Right renal pelvis (tissue), 4 donors: ENCODE results near the gene ZMYND19. TPM values are rescaled to one million over a fixed set of nuclear protein-coding genes. Genes with fewer than 3 reads are reported as not detected.
"Not testable (repeated sequence)": the region's sequence is repeated elsewhere in the genome, so short reads cannot be mapped to it uniquely, and the experiment has no call there.

Experiments used
- DNase-seq, 4 donors: peaks; one replicate each; pipeline ENCODE4 v3.0.0-alpha.2; 2013; ENCODE audit warnings: low read depth in 4 of 4, low spot score in 3 of 4, missing footprints in 1 of 4
- polyA plus RNA-seq, 4 donors: library from polyadenylated mRNA; unstranded; fragments of 120-200 nt; gene quantifications; one replicate each; pipeline ENCODE4 v1.2.1, GENCODE V29; 2013; ENCODE audit not compliant: insufficient read length in 4 of 4

Gene ZMYND19
- polyA plus RNA-seq, 4 donors = 20.3 to 26.3 (median 21.6) TPM

DNA sequence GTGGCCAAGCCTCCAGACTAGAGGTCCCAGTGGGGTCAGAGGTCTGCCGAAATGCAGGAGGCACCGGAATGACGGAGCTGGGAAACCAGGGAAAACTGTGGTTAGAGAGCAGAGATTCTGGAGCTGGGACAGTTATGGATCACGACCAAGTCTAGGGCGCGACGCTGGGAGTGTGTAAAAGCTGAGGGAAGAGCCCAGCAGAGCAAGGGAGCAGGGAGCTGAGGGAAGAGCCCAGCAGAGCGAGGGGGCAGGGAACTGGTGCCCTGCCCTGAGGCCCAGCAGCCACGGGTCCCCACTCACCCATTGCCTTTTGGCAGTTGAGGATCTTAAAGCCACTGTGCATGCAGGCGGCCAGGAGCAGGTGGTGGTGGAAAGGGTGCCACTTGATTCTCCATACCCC, 26.2 kb downstream of the ZMYND19 start:
- no peak for DNase-seq

DNA sequence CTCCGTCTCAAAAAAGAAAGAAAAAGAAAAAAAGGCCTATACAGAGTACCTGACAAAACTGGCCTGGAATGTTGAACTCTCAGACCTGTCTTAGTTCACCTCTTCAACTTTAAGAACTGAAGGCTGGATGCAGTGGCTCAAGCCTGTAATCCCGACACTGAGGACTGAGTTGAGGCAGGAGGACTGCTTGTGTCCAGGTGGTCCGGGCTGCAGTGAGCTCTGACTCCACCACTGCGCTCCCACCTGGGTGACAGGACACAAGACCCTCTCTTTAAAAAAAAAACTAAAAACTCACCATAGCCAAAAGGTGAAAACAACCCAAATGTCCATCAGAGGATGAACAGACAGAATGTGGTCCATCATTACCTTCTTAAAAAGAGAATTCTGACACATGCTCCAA, 32.2 kb downstream of the ZMYND19 start:
- DNase-seq = no peak

DNA sequence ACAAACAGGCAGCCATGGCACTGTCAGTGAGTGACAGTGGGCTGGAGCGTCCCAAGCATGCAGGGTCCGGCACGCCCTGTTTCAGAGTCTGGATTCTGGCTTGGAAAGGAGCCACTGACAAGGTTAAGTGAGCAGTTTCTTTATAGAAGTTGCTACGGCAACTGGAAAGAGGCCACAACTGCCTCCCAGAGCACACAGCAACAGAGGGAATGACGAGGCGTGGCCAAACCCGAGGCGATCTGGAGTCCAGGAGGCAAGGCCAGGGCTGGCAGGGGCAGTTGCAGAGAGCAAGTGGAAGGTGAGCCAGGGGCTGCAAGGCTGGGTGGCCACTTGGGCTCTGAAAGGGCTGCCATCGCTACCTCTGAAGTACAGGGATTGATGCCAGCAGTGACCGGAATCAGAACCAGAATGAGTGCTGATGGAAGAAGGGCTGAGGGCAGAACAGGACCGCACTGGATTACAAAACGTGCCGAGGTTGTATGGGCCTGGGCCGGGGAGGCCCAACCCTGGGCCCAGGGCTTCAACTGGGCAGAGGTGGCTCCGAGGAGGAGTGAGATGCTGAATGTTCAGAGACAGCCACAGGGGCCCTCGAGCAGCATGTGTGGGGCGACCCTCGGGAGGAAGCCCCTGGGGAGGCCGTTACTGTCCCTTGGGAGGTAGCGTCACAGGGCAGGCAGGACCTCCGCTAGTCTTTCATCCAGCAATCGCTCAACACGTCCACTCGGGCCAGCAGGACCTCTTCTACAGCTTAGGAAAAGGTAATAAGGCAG, 34.1 kb downstream of the ZMYND19 start:
- no peak for DNase-seq

DNA sequence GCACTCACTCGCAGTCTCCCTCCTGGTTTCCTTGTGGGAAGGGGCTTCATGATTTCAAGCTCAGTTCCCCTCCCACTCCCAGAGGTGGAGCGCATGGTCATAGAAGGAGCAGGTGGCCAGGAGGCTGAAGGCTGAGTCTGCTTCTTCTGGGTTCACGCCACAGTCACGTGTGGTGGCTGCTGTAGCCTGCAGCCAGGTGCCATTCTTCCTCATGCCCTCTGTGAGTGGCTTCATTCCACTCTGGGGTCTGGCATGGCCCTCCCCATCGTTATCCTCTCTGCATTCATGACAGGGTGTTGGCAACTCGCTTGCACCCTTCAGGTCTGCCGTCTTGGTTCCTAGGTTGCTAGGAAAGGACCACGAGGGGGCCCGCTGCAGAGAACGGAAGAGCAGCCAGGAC, 35.1 kb downstream of the ZMYND19 start:
- no peak for DNase-seq

DNA sequence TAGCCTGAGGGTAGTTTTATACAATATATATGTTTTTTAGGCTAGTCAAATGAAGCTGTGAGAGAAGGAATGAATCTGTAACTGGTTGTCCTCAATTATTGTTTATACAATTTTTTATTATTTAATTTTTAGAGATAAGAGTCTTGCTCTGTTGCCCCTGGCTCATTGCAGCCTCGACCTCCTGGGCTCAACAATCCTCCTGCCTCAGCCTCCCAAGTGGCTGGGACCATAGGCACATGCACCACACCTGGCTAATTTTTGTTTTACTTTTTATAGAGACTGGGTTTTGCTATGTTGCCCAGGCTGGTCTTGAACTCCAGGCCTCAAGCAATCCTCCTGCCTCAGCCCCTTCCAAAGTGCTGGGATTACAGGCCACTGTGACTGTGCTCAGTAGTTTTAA, 36.0 kb downstream of the ZMYND19 start:
- no peak for DNase-seq

DNA sequence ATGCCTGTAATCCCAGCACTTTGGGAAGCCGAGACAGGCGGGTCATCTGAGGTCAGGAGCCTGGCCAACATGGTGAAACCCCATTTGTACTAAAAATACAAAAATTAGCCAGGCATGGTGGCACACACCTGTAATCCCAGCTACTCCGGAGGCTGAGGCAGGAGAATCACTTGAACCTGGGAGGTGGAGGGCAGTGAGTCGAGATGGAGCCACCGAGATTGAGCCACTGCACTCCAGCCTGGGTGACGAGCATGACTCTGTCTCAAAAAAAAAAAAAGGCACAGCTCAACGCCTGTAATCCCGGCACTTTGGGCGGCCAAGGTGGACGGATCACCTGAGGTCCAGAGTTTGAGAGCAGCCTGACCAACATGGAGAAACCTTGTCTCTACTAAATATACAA, 36.7 kb downstream of the ZMYND19 start:
- DNase-seq = not testable (repeated sequence)

DNA sequence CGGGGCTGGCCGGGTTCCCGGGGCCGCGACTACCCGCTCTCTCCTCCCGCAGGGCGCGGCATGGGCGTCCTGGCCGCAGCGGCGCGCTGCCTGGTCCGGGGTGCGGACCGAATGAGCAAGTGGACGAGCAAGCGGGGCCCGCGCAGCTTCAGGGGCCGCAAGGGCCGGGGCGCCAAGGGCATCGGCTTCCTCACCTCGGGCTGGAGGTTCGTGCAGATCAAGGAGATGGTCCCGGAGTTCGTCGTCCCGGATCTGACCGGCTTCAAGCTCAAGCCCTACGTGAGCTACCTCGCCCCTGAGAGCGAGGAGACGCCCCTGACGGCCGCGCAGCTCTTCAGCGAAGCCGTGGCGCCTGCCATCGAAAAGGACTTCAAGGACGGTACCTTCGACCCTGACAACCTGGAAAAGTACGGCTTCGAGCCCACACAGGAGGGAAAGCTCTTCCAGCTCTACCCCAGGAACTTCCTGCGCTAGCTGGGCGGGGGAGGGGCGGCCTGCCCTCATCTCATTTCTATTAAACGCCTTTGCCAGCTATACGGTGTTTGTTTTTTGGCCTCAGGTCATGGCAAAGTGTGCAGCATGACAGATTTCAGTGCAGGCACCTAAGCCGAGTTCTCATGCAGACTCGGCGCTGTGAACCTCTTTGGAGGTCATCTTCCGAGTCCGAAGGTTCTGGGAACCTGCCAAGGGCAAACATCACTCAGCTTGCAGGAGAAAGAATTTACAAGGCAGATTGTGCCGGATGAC, 38.1 kb downstream of the ZMYND19 start:
- peak in 1 of 4 donors; percentile 35 for DNase-seq

DNA sequence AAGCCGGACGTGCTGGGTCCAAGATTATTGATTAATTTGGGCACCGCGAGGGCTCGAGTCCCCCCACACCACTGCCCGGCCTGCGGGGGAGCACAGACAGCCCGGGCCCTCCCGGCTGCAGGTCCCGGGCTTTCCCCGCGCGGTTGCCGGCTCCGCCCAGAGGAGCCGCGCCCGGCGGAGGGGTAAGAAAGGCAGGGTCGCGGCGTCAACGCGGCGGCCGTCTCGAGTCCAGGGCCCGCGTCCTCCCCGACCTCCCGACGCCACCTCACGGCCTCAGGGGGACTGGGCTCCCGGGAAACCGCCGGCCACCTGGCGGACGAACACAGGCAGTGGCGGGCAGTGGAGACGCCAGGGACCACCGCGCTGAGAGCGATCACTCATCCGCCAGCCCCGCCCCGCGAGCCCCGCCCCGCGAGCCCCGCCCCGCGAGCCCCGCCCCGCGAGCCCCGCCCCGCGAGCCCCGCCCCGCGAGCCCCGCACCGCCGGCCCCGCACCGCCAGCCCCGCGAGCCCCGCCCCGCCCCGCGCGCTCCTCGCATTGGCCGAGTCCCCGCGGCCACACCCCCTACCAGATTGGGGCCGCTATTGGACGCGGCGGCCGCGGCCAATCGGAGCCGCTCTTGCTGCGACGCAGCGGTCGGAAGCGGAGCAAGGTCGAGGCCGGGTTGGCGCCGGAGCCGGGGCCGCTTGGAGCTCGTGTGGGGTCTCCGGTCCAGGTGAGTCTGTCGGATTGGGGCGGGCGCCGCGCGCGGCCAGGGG, 38.9 kb downstream of the ZMYND19 start, which contains the start of gene MRPL41:
TSS of gene MRPL41 (plus strand) at position 616 of the 758 bp plus-strand sequence. CDS start 203 bp downstream, outside the sequence.
- DNase-seq = peak; percentile 58 to 73 (median 72)

DNA sequence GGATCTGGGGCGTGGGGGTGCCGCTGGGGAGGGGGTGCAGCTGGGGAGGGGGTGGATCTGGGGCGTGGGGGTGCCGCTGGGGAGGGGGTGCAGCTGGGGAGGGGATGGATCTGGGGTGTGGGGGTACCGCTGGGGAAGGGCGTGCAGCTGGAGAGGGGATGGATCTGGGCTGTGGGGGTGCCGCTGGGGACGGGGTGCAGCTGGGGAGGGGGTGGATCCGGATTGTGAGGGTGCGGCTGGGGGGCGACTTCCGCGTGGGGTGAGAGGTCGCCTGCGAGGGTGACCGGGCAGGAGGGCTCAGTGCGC, 39.4 kb downstream of the ZMYND19 start:
- not testable (repeated sequence) for DNase-seq

DNA sequence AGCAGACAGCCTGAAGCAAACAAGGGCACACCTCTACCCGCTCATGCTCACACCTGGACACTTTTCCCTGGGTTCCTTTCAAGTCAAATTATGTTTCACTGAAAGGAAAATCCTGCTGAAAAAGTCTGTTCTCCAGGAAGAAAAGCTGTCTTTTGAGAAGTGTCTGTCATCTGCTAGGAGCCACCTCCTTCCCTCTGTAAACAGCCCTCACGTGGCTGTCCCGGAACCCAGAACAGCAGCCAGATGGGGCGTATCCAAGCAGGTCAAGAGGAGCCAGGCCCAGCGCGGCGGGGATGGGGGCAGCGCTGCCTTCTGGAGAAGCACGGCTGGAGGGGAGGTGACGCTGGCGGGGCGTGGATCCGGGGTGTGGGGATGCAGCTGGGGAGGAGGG, 40.1 kb downstream of the ZMYND19 start, which contains the start of gene PNPLA7:
TSS of gene PNPLA7 (minus strand) at position 172 of the 391 bp plus-strand sequence. CDS start 205 bp downstream, outside the sequence.
- DNase-seq = peak; percentile 56 to 77 (median 76)

DNA sequence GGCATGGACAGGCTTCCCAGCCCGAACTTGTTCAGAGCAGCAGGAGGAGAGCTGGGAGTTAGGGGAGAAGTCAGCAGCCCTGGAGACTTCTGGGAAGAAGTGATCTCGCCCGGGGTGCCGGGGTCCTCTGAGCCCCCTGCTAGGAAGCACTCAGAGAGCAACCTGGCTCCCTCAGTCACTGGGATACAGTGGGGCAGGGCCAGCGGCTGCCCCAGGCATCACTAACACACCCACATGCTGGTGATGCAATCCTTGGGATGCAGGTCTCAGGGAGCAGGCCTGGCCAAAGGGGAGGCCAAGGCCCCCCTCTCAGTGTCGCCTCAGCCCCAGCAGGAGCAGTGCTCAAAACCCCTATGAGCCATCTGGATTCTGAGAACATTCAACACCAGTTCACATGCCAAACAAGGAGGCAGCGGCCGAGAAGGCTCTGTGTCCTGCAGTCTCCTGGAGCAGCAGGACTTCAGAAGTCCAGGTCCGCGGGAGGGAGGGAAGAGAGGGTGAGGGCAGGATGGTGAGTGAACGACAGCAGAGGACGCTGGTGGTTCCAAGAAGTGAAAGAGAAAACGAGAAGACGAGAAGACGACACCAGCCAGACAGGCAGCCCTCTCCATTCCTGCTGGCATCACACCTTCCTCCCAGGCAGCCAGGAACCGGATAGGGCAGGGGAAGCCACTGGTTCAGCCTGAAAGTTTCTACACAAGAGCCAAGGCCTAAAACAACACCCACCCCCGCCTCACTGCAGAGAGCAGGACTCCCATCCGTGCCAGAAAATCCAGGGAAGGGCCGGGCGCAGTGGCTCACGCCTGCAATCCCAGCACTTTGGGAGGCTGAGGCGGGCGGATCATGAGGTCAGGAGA, 42.4 kb downstream of the ZMYND19 start:
- no peak for DNase-seq

DNA sequence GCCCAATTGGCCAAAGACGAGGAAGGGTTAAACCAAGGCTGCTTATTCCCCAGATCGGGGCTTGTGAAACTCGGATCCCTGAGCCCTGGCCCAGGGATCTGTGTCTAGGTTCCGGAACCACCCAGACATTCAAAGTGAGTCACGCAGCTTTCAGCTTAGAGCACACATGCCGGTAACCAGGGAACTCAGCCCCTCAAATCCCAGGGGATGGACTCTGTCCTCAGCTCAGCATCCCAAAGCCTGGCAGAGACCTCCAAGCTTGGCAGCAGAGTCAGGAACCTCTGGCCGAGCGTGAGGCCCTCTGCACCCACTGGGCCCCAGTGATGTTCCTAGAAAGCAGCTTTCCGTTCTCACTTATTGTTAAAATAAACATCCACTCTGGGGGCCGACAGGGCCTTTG, 45.2 kb downstream of the ZMYND19 start:
- no peak for DNase-seq

DNA sequence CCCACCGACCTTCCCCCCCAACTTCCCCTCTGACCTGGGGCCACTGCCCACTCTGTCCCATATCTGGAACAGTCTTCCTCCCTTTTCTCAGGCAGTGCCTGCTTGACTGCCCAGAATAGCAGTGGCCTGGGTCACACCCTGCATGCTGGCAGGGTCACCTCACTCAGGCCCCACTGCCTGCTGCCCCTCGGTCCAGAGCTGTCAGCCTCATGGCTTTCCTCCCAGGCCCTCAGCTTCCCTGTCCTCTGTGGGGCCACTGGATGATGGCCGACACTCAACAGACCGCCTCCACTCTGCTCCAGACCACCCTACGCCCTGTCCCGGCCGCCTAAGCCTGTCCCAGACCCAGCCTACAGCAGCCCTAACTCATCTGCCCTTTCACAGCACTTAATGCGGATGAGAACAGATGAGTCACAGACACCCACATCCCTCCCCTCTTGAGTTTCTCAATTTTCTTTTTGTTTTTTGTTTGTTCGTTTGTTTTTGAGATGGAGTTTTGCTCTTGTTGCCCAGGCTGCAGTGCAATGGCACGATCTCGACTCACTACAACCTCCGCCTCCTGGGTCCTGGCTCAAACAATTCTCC, 46.0 kb downstream of the ZMYND19 start:
- no peak for DNase-seq

DNA sequence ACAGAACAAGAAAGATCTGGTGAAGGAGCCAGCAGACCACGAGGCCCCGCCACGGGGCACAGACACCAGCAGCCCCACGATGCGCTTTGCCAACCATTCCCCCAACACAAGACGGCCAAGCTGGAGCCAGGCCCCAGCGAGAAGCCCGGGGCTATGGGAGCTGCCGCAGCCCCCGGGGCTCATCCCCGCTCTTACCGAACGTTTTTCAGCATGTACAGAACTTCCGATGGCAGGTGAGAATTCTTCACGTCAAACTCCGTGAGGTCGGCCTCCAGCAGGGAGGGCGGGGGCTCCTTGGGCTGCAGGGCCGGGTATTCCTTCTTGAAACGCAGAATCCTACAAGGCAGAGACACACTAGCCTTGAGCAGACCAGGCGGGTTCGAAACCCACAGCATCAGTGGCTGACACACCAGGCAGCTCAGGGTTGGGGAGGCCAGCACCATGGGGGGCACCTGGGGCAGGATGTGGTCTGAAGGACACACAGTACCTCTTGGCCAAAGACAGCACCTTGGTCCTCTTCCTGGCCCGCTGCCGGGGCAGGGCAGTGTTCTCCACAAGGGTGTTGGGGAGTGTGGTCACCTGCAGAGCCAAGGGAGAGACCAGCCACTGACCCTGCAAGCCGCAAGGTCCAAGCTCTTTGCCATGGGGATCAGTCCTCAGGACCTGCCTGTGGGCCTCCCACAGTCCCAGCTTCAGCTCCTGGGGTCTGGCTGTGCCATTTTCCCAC, 46.9 kb downstream of the ZMYND19 start:
- DNase-seq = no peak

DNA sequence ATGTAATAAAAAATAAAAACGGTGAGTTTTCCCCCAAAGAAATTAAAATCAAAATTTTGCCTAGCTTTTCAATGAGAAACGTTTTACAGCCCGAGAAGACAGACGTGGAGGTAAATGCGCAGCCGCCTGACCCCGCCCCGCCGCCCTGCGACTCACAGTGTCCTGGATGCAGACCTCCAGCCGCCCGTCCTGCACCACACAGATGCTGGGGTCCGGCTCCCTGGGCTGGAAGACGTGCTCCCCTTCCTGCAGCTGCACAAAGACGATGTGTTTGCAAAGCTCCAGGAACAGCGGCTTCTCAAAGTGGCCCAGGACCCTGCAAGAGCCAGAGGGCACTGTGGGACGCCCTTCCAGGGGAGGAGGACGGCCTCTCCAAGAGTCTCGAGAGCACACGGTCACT, 47.8 kb downstream of the ZMYND19 start:
- no peak for DNase-seq

DNA sequence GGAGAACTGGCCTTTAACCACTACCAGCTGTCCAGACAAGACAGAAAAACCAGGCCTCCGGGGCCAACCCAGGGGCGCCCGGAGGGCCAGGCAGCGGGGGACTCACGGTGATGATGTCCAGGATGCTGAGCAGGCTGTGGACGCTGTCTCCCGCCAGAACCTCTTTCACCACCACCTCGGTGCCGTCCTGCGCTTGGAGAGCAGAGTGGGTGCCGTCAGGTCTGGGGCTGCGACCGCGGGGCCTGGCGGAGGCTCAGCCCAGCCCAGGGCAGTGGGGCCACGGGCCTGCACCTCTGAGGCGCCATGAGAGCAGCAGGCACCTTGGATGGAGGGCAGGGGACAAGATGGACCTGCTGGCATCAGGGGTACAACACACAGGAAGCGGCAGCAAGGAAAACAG, 49.8 kb downstream of the ZMYND19 start:
- DNase-seq = no peak

DNA sequence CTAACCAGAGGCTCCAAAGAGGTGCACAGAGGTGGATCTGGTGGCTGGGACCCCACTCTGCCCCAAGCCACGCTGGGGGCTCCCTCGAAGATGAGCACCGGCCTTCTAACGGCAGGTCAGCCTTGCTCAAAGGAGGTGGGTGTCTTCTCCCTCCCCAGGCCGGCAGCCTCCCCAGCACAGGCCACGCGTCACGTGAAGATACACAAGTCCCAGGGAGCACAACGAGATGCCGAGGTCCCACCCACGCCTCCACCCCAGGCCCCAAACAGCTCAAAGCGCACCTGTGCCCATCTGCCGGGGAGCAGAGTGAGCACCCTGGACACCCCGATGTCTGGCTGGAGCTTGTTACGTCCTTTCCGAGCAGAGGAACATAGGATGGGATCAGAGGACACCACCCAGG, 52.3 kb downstream of the ZMYND19 start:
- DNase-seq = no peak

DNA sequence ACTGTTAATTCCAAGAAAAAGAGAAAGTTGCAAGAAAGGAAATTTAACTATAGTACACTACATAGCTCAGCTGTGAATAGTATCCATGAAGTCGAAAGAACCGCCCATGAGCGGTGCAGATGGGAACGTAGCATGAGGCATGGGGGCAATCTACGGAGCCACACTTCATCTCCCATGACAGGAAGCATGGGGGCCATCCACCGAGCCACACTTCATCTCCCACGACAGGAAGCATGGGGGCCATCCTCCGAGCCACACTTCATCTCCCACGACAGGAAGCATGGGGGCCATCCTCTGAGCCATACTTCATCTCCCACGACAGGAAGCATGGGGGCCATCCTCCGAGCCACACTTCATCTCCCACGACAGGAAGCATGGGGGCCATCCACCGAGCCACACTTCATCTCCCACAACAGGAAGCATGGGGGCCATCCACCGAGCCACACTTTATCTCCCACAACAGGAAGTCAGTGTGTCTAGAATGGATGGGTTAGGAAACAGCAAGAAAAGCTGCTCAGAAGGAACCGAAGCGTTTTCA, 53.6 kb downstream of the ZMYND19 start:
- DNase-seq = not testable (repeated sequence)

DNA sequence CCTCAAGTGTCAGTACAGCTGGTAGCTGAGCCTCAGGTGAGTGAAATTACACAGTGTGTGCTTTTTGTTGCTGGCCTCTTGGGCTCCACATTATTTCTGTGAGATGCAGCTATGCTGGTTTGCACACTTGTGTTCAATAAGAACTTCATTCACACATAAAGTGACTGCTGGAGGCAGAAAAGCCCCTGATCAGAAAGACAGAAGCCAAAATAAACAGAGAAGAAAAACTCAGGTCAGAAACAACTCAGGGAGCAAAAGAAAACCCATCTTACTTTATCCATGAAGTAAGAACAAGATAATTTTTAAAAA, 55.2 kb downstream of the ZMYND19 start:
- no peak for DNase-seq
